ENCODE data around the gene TNN. TPM values are rescaled to one million over a fixed set of nuclear protein-coding genes. Genes with fewer than 3 reads are reported as not detected.
"Not testable (repeated sequence)": the region's sequence is repeated elsewhere in the genome, so short reads cannot be mapped to it uniquely, and the experiment has no call there.

TNN gene
- total RNA-seq (2014; rRNA removed; shearing (Covaris generic)), result 0.18 TPM in 1 of 2 replicates, not detected in the other

GRCh38 chr1:175067362-175068106, at the start of gene TNN:
Gene TNN (plus strand): TSS chr1:175067833. CDS start chr1:175077419, 9,586 bp downstream.
- no peak for DNase-seq (ENCODE audit: low spot score)

GRCh38 chr1:175019524-175019923, 48.1 kb upstream of the TNN start:
- DNase-seq (ENCODE audit: low spot score), result no peak

GRCh38 chr1:175023043-175023921, 44.4 kb upstream of the TNN start, which contains the start of gene MRPS14:
Gene MRPS14 (minus strand): TSS chr1:175023425. CDS start chr1:175023408, 17 bp downstream.
- peak; percentile 94 for DNase-seq (ENCODE audit: low spot score)

GRCh38 chr1:175023922-175024242, 43.8 kb upstream of the TNN start:
- not testable (repeated sequence) for DNase-seq (ENCODE audit: low spot score)

GRCh38 chr1:175024773-175025172, 42.9 kb upstream of the TNN start:
- no peak for DNase-seq (ENCODE audit: low spot score)

GRCh38 chr1:175033953-175034352, 33.7 kb upstream of the TNN start:
- DNase-seq (ENCODE audit: low spot score), result no peak

GRCh38 chr1:175034775-175035174, 32.9 kb upstream of the TNN start:
- DNase-seq (ENCODE audit: low spot score), result no peak

- DNase-seq (ENCODE audit: low spot score), result no peak
Observed at GRCh38 chr1:175035865-175036264, 31.8 kb upstream of the TNN start.

GRCh38 chr1:175036476-175036875, 31.2 kb upstream of the TNN start:
- DNase-seq (ENCODE audit: low spot score), result no peak

GRCh38 chr1:175037416-175037815, 30.2 kb upstream of the TNN start:
- no peak for DNase-seq (ENCODE audit: low spot score)

- no peak for DNase-seq (ENCODE audit: low spot score)
Observed at GRCh38 chr1:175040324-175040879, 27.2 kb upstream of the TNN start.

- DNase-seq (ENCODE audit: low spot score), result no peak
Observed at GRCh38 chr1:175042650-175043049, 25.0 kb upstream of the TNN start.

GRCh38 chr1:175043824-175044223, 23.8 kb upstream of the TNN start:
- no peak for DNase-seq (ENCODE audit: low spot score)

GRCh38 chr1:175044591-175044990, 23.0 kb upstream of the TNN start:
- not testable (repeated sequence) for DNase-seq (ENCODE audit: low spot score)

GRCh38 chr1:175045097-175045496, 22.5 kb upstream of the TNN start:
- no peak for DNase-seq (ENCODE audit: low spot score)

- DNase-seq (ENCODE audit: low spot score), result no peak
Observed at GRCh38 chr1:175045519-175045918, 22.1 kb upstream of the TNN start.

- DNase-seq (ENCODE audit: low spot score), result no peak
Observed at GRCh38 chr1:175050992-175051391, 16.6 kb upstream of the TNN start.

- no peak for DNase-seq (ENCODE audit: low spot score)
Observed at GRCh38 chr1:175054736-175055135, 12.9 kb upstream of the TNN start.

GRCh38 chr1:175062339-175062738, 5.3 kb upstream of the TNN start:
- no peak for DNase-seq (ENCODE audit: low spot score)

GRCh38 chr1:175062858-175063257, 4.8 kb upstream of the TNN start:
- no peak for DNase-seq (ENCODE audit: low spot score)

- DNase-seq (ENCODE audit: low spot score), result no peak
Observed at GRCh38 chr1:175070818-175071217, 3.2 kb downstream of the TNN start.

- no peak for DNase-seq (ENCODE audit: low spot score)
Observed at GRCh38 chr1:175071276-175071943, 3.8 kb downstream of the TNN start.
